Activated CD4-positive, alpha-beta T cell treated with anti-CD3 and anti-CD28 coated beads for 36 hours (primary cell): ENCODE measurements around the gene SPG11. TPM values are rescaled to one million over a fixed set of nuclear protein-coding genes. Genes with fewer than 3 reads are reported as not detected.

ENCODE experiments used
- ATAC-seq: fragments of 200-7000 bp; cut with Tn5 transposase; one replicate; pipeline ENCODE4 v1.10.0; 2021; ENCODE audit warnings: mild to moderate bottlenecking, moderate library complexity
- CTCF ChIA-PET: fragments of 350-600 bp; sonication (Branson Sonifier 250); formaldehyde crosslinking; loops from one replicate; lab custom pipeline; 2021; ENCODE audit warnings: antibody characterized with exemption; lab: Charles Lee
- POLR2A ChIA-PET: fragments of 350-600 bp; sonication (Branson Sonifier 250); formaldehyde crosslinking; loops from one replicate; lab custom pipeline; 2021; ENCODE audit warnings: antibody characterized with exemption, inconsistent platforms; lab: Charles Lee
- DNase-seq: peaks from one replicate; pipeline ENCODE4 v3.0.0-alpha.2; 2020
- H3K27ac Mint-ChIP-seq: one replicate; pipeline ENCODE4 v1.8.0; 2021; ENCODE audit warnings: mixed read lengths
- H3K27me3 Mint-ChIP-seq: one replicate; pipeline ENCODE4 v1.8.0; 2021; ENCODE audit warnings: mixed read lengths
- H3K36me3 Mint-ChIP-seq: one replicate; pipeline ENCODE4 v1.8.0; 2021; ENCODE audit warnings: low read depth, mixed read lengths
- H3K4me1 Mint-ChIP-seq: one replicate; pipeline ENCODE4 v1.8.0; 2021; ENCODE audit warnings: mixed read lengths
- H3K4me3 Mint-ChIP-seq: one replicate; pipeline ENCODE4 v1.8.0; 2021; ENCODE audit warnings: mild to moderate bottlenecking, moderate library complexity, mixed read lengths
- H3K9me3 Mint-ChIP-seq: one replicate; pipeline ENCODE4 v1.8.0; 2021; ENCODE audit warnings: low read depth, mixed read lengths
- intact Hi-C, 2 experiments: fragments of 100-400 bp; cut with DNase I in 1 of 2; cut with micrococcal nuclease in 1 of 2; formaldehyde crosslinking; loops; one replicate each; pipeline versions ENCODE4 v1.14.2 to v1.15.1; 2022 to 2024; cut with DNase I, micrococcal nuclease
- total RNA-seq, 2 experiments: library from RNA; stranded (reverse); gene quantifications; one replicate each; pipeline ENCODE4 v1.2.3, GENCODE V29; 2021

The SPG11 gene
- total RNA-seq, 2 experiments from 2014 or later = 76.2 to 88.7 TPM

GRCh38 chr15:44661576-44661975 is 1.9 kb downstream of the SPG11 start:
- Mint-ChIP-seq H3K27ac (peak overlapping the region; percentile 74), H3K27me3 (no peaks in the 10 kb centered on the region), H3K9me3 (no peaks in the 10 kb centered on the region), H3K4me3 (peak overlapping the region; percentile 96), H3K4me1 (peaks cover 44% of the 10 kb centered on the region), H3K36me3 (peaks cover 27% of the 10 kb centered on the region)
- DNase-seq = no peak
- ChIA-PET CTCF (interaction anchor here (0.5 to 9.4 kb wide), 10 partner anchors 27 to 134 kb away, joined by 3 to 209 read pairs (median 10); partner anchors contain the start of genes B2M, PATL2 and TRIM69), POLR2A (interaction anchor here (1.6 to 6.0 kb wide), 4 partner anchors 29 to 75 kb away, joined by 7 to 274 read pairs (median 74); partner anchors contain the start of genes B2M, PATL2 and TRIM69)
- ATAC-seq = no peak
- intact Hi-C loops = no loop called here

- H3K4me3 Mint-ChIP-seq = no peak overlapping the region
- ATAC-seq (no peak), DNase-seq (no peak)
- H3K9me3 Mint-ChIP-seq = no peaks in the 10 kb centered on the region
- H3K36me3 Mint-ChIP-seq = peaks cover 40% of the 10 kb centered on the region
- H3K27ac Mint-ChIP-seq = peak overlapping the region; percentile 59
- no peaks in the 10 kb centered on the region for H3K27me3 Mint-ChIP-seq
- POLR2A ChIA-PET = no interaction called here
- CTCF ChIA-PET = interaction anchor here (0.5 to 9.4 kb wide), 4 partner anchors 20 to 78 kb away, joined by 3 to 209 read pairs (median 8); partner anchors contain the start of genes B2M, PATL2 and TRIM69
- peaks cover 31% of the 10 kb centered on the region for H3K4me1 Mint-ChIP-seq
- intact Hi-C loops = no loop called here
Measured at GRCh38 chr15:44659056-44659455, 4.4 kb downstream of the SPG11 start.

- intact Hi-C loops = no loop called here
- no peak for DNase-seq
- ChIA-PET POLR2A (no interaction called here), CTCF (interaction anchor here (1.0 to 1.6 kb wide), 6 partner anchors 19 to 81 kb away, joined by 3 to 13 read pairs (median 4); partner anchors contain the start of gene TRIM69)
- Mint-ChIP-seq H3K27ac (peak overlapping the region; percentile 25), H3K36me3 (peaks cover 44% of the 10 kb centered on the region), H3K27me3 (no peaks in the 10 kb centered on the region), H3K4me1 (peaks cover 27% of the 10 kb centered on the region), H3K4me3 (no peak overlapping the region), H3K9me3 (no peaks in the 10 kb centered on the region)
- ATAC-seq = no peak
Measured at GRCh38 chr15:44657378-44657777, 6.1 kb downstream of the SPG11 start.

- POLR2A ChIA-PET = no interaction called here
- Mint-ChIP-seq H3K9me3 (no peaks in the 10 kb centered on the region), H3K36me3 (peaks cover 48% of the 10 kb centered on the region), H3K4me1 (peaks cover 27% of the 10 kb centered on the region), H3K4me3 (no peak overlapping the region), H3K27ac (no peak overlapping the region), H3K27me3 (no peaks in the 10 kb centered on the region)
- ATAC-seq = no peak
- no peak for DNase-seq
- intact Hi-C loops = no loop called here
- CTCF ChIA-PET = interaction anchor here (1.0 to 1.6 kb wide), 7 partner anchors 9 to 81 kb away, joined by 3 to 13 read pairs (median 4); partner anchors contain the start of gene TRIM69
Measured at GRCh38 chr15:44656913-44657312, 6.5 kb downstream of the SPG11 start.

GRCh38 chr15:44656298-44656697 is 7.2 kb downstream of the SPG11 start:
- CTCF ChIA-PET = interaction anchor here (1.0 to 1.6 kb wide), 8 partner anchors 8 to 82 kb away, joined by 3 to 13 read pairs (median 4); partner anchors contain the start of gene TRIM69
- POLR2A ChIA-PET = no interaction called here
- intact Hi-C loops = no loop called here

GRCh38 chr15:44654858-44655257 is 8.6 kb downstream of the SPG11 start:
- POLR2A ChIA-PET = no interaction called here
- CTCF ChIA-PET = interaction anchor here (0.7 to 1.4 kb wide), 4 partner anchors 10 to 141 kb away, joined by 3 to 4 read pairs (median 3); no protein-coding TSS in a partner anchor
- no peaks in the 10 kb centered on the region for H3K27me3 Mint-ChIP-seq
- intact Hi-C loops = no loop called here
- peaks cover 56% of the 10 kb centered on the region for H3K36me3 Mint-ChIP-seq
- DNase-seq = no peak
- no peaks in the 10 kb centered on the region for H3K9me3 Mint-ChIP-seq
- peaks cover 19% of the 10 kb centered on the region for H3K4me1 Mint-ChIP-seq
- H3K27ac Mint-ChIP-seq = no peak overlapping the region
- no peak overlapping the region for H3K4me3 Mint-ChIP-seq
- no peak for ATAC-seq

More at GRCh38 chr15:44656298-44656697, 7.2 kb downstream of the SPG11 start:
- peaks cover 52% of the 10 kb centered on the region for H3K36me3 Mint-ChIP-seq
- ATAC-seq (no peak), DNase-seq (no peak)
- no peaks in the 10 kb centered on the region for H3K9me3 Mint-ChIP-seq
- H3K4me3 Mint-ChIP-seq = no peak overlapping the region
- peaks cover 28% of the 10 kb centered on the region for H3K4me1 Mint-ChIP-seq
- H3K27me3 Mint-ChIP-seq = no peaks in the 10 kb centered on the region
- peak overlapping the region; percentile 38 for H3K27ac Mint-ChIP-seq

- Mint-ChIP-seq H3K27me3 (no peaks in the 10 kb centered on the region), H3K4me3 (no peak overlapping the region), H3K4me1 (peaks cover 45% of the 10 kb centered on the region), H3K9me3 (peaks cover 8% of the 10 kb centered on the region), H3K27ac (no peak overlapping the region), H3K36me3 (peaks cover 64% of the 10 kb centered on the region)
- ChIA-PET CTCF (interaction anchor here (0.6 to 1.2 kb wide), 3 partner anchors 9 to 380 kb away, joined by 3 read pairs; partner anchors contain the start of gene SPG11), POLR2A (no interaction called here)
- DNase-seq = no peak
- intact Hi-C loops = no loop called here
- ATAC-seq = no peak
Measured at GRCh38 chr15:44647637-44648036, 15.8 kb downstream of the SPG11 start.

GRCh38 chr15:44647036-44647435 is 16.4 kb downstream of the SPG11 start:
- ChIA-PET CTCF (interaction anchor here (0.6 to 0.8 kb wide), 2 partner anchors 90 to 380 kb away, joined by 3 read pairs; partner anchors contain the start of gene TRIM69), POLR2A (no interaction called here)
- Mint-ChIP-seq H3K27me3 (no peaks in the 10 kb centered on the region), H3K27ac (no peak overlapping the region), H3K4me3 (no peak overlapping the region), H3K9me3 (peaks cover 8% of the 10 kb centered on the region), H3K36me3 (peaks cover 64% of the 10 kb centered on the region), H3K4me1 (peaks cover 45% of the 10 kb centered on the region)
- DNase-seq = no peak
- ATAC-seq = peak; percentile 44
- intact Hi-C loops = no loop called here

GRCh38 chr15:44646460-44646859 is 17.0 kb downstream of the SPG11 start:
- Mint-ChIP-seq H3K36me3 (peaks cover 61% of the 10 kb centered on the region), H3K9me3 (peaks cover 8% of the 10 kb centered on the region), H3K27ac (peak overlapping the region; percentile 20), H3K27me3 (no peaks in the 10 kb centered on the region), H3K4me3 (no peak overlapping the region), H3K4me1 (peaks cover 42% of the 10 kb centered on the region)
- POLR2A ChIA-PET = no interaction called here
- no peak for ATAC-seq
- no peak for DNase-seq
- CTCF ChIA-PET = interaction anchor here (0.7 to 0.8 kb wide), 2 partner anchors 17 to 90 kb away, joined by 3 read pairs; partner anchors contain the start of genes SPG11 and TRIM69
- intact Hi-C loops = no loop called here

- no peak overlapping the region for H3K27ac Mint-ChIP-seq
- no peaks in the 10 kb centered on the region for H3K27me3 Mint-ChIP-seq
- ATAC-seq = no peak
- POLR2A ChIA-PET = no interaction called here
- no peak overlapping the region for H3K4me3 Mint-ChIP-seq
- CTCF ChIA-PET = interaction anchor here (0.6 to 1.4 kb wide), 3 partner anchors 14 to 773 kb away, joined by 3 to 5 read pairs (median 3); partner anchors contain the start of gene TRIM69
- peaks cover 30% of the 10 kb centered on the region for H3K4me1 Mint-ChIP-seq
- no peak for DNase-seq
- peaks cover 59% of the 10 kb centered on the region for H3K36me3 Mint-ChIP-seq
- peaks cover 8% of the 10 kb centered on the region for H3K9me3 Mint-ChIP-seq
- intact Hi-C loops = no loop called here
Measured at GRCh38 chr15:44641651-44642050, 21.8 kb downstream of the SPG11 start.

- H3K4me3 Mint-ChIP-seq = no peak overlapping the region
- ATAC-seq (no peak), DNase-seq (no peak)
- H3K4me1 Mint-ChIP-seq = peaks cover 24% of the 10 kb centered on the region
- no peak overlapping the region for H3K27ac Mint-ChIP-seq
- H3K9me3 Mint-ChIP-seq = no peaks in the 10 kb centered on the region
- CTCF ChIA-PET = interaction anchor here (0.6 to 1.6 kb wide), 5 partner anchors 8 to 102 kb away, joined by 3 to 10 read pairs (median 3); no protein-coding TSS in a partner anchor
- POLR2A ChIA-PET = interaction anchor here (0.6 kb wide), 1 partner anchor 90 kb away, joined by 5 read pairs; no protein-coding TSS in a partner anchor
- intact Hi-C loops = loop anchor here in 1 of 2 experiments (10.0 kb wide), 1 partner anchor 352 kb away; the partner anchor contains the start of gene GOLM2
- no peaks in the 10 kb centered on the region for H3K27me3 Mint-ChIP-seq
- H3K36me3 Mint-ChIP-seq = peaks cover 50% of the 10 kb centered on the region
Measured at GRCh38 chr15:44636976-44637375, 26.5 kb downstream of the SPG11 start.
